Erythroblast (primary cell): ENCODE data around the gene GPR137C.

Source experiments
- GATA1 ChIP-seq: IDR thresholded peaks from 2 replicates; pipeline ENCODE4 v1.6.1; 2011; ENCODE audit warnings: low read depth, mild to moderate bottlenecking, control low read depth, low read length, moderate library complexity
- POLR2A ChIP-seq: IDR thresholded peaks from 2 replicates; pipeline ENCODE4 v1.6.1; 2011; ENCODE audit warnings: mild to moderate bottlenecking, low read length

GRCh38 chr14:52550661-52551060 is 2.0 kb upstream of the GPR137C start:
- TF ChIP-seq POLR2A (no peak), GATA1 (no peak)
